ENCODE data around the gene LSP1.

LSP1 gene

DNA sequence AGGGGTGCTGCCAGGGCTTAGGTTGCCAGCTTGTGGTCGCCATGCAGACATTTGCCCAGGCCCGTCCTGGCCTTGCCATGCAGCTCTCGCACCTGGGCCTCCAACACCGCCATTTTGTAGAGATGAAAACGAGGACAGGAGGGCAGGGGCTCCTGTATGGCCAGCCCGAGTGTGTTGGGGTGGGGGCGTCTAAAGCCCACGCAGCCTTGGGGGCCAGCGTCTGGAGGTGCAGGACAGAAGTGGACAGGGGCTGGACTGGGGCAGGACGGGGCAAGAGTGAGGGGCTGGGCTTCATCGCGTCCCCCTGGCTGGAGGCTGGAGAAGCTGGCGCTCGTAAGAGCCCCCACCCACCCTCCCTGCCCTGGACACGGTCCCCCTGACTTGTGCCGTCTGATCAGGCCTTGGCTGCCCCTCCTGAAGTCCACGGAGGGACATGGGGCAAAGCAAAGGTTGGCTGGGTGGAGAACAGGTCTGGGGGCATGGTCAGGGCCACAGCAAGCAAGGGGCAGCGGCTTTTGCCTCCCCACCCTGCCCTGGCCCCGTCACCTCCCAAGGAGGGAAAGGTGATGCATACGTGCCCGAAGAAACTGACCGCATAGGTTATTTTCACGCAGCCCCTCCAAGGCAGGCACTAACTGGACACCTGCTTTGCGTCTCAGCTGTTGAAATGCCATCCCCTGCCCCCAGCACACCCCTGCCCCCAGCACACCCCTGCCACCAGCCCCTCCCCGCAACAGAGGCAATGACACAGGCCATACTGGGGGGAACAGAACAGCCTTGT, 67.4 kb downstream of the LSP1 start:
- no peak for DNase-seq

DNA sequence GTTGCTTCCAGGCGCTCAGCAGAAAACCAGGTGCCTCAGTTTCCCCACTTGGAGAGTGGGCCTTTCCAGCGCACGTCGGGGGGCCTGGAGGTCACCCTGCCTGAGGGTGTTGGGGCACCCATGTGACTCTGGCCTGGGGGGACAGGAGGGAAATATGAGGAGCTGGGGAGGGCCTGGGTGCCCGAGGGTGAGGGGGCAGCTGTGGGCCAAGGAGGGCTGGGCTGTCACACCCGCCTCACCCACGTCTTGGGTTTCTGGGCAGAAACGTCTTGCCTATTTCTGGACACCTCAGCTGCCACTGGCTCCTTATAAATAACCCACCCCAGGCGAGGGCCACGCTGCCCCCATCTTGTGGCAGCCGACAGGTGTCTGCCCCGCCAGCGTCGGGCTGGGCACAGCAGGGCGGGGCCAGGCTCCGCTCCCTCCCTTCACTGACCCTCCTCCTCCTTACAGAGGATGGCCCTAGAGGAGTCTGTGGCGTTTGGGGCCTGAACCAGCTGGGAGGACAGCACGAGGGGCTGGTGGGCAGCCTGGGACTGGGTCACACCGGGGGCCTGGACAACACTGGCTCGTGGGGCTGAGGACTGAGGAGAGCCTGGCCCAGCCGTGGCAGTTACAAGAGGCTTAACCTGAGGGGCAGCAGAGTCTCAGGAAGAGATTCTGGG, 68.2 kb downstream of the LSP1 start:
- no peak for DNase-seq

DNA sequence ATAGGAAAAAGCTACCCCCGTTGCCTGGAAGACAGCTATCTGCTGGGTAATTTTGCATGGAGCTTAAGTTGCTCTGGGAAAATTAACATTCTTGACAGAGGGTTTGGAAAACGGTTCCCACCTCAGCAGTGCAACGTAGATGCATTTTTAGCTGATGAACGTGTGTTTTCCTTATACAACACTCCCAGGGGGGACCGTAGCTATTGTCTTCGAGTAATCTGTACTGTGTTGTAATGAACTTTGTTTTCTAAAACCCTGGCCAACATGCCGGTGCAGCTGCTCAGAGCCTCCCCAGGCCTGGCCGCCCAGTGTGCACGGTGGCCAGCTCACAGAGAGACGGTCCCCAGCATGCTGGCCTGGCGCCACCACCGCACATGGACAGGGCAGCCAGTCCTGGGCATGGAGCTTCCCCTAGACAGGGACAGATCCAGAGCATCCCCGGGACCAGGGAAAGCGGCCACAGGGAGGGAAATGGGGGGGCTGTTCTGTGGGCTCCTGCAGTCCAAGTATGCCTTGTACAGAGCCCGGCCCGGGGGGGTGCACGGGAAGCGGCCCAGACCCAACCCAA, 68.8 kb downstream of the LSP1 start:
- no peak for DNase-seq

DNA sequence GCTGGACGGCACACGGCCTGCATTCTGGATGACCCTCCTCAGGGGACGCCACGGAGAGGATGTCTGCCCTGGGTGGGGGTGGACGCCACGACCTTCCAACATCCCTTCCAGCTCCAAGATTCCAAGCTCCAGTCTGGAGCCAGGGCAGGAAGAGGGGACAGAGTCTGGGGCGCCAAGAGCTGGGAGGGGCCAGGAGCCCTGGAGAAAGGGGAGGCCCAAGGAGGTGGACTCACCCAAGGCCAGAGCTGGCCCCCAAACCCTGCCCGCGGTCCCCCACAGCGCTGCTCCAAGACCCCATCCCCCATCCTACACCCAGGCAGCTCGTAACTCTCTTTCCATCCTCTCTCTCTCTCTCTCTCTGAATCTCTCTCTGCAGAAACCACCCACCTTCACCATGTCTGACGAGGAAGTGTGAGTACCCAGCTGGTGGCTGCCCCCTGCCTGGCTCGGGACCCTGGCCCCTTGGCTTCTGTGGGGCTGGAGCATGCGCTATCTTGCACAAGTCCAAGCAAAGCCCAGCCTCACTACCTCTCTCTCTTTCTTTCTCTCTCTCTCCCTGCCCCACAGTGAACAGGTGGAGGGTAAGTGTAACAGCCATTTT, 69.7 kb downstream of the LSP1 start:
- no peak for DNase-seq

DNA sequence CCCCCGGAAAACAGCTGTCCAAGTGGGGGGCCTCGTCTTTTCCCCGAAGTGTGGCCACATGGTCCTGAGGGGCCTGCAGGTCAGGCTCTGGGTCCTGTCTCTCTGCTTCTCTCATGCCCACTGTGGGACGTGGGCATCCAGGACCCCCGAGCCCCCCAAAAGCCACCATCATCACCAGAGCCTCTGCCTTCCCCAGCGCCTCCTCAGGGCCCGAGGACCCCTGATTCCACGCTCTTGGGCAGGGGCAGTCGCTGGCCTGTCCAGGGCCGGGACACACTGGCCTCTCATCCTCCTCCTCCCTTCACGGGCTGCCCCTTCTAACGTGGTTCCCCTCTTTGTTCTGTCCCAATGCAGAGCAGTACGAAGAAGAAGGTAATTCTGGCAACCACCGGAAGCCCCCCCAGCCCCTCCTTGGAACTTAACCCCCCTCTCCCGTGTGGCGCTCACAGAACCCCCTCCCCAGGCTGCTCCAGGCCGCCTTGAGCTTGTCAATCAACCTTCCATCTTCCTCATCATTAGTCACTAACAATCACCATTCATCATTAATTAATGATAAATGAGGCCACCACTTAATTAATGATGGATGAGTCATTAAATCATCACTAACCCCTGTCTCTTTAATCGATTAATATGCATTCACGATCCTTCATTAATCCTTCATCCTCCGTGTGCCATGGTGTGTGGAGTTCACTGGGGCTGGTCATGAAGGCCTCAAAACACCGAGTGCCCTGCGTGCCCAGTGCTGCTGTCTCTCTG, 70.5 kb downstream of the LSP1 start:
- no peak for DNase-seq

DNA sequence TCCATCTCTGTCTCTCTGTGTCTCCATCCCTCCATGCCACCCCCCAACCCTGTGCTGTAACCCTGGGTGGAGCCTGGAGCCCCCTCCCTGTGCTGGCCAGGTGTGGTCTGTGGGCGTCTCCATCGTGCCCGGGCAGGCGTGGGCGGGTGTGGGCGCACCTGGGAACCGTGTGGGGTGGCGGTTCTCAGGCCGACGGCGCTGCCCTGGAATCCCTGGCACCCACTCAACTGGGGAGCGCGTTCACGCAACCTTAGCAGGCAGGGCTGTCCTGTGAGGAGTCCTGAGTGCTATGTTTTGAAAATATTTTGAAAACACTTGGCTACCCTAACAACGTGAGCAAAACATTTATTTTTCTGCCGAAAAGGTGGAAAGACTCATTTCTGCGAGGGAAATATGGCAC, 71.3 kb downstream of the LSP1 start:
- no peak for DNase-seq

DNA sequence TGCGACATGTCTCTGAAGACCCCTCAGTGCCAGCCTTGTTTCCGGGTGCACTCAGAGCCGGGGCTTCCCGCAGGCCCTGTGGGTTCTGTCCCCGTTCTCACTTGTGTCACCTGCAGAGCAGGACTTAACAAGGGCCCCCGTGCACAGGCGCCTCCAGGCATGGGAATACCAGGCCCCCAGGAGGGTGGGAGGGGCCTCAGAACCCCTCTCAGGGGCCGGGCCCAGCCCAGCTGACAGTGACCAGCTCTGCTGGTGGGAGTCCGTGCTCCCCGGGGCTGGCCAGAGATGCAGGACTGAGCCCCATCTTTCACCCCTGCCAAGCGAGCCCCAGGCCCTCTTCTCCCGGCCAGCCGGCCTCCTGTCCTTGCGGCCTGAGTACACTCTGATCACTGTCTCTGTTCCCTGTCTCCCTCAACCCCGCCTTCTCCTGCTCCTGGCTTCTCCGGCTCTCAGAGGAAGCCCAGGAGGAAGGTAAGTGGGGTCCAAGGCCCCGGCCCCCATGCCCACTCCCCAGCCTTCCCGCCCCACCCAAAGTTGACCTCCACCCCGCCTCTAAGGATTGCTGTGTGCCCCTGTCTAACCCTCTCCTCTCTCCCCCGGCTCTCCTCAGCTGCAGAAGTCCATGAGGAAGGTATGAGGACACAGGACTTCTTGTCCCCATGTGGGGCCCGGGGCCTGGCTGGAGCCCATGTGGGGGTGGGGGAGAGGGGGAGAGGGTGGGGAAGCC, 71.9 kb downstream of the LSP1 start:
- DNase-seq: no peak

DNA sequence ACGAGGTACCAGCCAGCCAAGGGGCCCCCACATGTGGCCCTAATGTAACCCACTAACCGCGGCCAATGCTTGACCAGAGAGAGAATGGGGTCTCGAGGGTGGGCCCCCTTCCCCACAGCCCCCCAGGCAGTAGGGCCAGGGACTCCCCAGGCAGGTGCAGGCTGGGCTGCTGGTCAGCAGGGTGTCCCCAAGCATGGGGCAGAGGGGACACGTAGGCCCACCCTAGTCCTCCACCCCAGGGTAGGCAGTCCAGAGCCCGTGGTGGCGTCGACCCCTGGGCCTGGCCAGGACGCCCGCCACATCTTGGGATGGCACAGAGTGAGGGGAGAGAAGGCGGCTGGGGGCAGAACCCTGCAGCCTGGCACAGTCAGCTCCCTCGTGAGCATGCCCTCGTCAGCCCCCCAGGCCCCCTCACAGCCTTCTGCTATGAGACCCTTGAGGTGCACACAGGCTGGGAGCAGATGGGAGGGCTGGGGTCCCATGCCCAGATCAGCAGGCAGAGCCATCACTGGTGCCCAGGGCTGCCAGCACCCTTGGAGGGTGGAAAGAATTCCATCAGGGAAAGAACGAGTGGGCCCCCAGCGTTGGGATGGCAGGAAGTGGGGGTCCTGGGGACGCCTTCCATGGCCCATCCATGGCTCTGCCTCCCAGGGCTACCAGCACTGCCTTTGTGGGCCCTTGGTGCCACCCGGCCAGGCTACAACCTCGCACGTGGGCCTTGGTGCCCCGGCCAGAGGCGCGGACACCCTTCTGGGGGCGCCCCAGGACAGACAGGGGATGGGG, 72.7 kb downstream of the LSP1 start:
- no peak for DNase-seq

DNA sequence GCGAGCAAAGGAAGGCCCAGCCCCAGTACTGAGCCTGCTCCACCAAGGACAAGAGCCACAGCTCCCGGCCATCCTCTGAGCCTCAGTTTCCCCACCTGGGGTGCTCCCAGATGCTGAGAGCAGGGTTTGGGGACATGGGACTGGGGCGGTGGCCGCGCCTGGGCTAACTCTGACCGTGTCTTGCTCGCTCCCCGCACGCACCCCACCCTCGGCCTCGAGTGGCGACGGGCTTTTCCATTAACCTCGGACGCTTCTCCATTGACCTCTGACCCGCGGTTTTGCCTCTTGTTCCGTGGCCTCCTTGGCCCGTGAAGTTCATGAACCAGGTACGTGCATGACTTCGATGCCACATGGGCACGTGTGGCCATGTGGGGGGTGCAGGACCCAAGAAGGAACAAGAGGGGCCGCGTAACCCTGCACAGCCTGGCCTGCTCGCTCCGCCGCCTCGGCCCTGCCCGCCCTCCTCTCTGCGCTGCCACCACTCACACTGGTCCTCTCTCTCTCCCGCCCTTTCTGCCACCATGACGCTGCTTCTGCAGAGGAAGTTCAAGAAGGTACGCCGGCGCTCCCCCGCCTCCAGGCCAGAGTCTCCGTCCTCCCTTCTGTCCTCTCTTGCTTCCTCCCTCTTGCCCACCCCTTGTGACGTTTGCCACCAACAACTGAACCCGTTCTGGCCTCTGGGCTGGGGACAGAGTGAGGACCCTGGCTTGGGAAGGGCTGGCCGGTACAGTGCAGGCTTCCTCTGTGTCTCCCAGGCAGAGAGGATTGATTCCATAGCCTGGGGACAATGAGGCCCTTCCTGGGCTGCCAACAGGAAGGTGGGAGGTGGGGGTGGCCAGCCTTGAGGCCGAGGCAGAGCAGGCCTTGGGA, 73.5 kb downstream of the LSP1 start:
- DNase-seq: no peak

DNA sequence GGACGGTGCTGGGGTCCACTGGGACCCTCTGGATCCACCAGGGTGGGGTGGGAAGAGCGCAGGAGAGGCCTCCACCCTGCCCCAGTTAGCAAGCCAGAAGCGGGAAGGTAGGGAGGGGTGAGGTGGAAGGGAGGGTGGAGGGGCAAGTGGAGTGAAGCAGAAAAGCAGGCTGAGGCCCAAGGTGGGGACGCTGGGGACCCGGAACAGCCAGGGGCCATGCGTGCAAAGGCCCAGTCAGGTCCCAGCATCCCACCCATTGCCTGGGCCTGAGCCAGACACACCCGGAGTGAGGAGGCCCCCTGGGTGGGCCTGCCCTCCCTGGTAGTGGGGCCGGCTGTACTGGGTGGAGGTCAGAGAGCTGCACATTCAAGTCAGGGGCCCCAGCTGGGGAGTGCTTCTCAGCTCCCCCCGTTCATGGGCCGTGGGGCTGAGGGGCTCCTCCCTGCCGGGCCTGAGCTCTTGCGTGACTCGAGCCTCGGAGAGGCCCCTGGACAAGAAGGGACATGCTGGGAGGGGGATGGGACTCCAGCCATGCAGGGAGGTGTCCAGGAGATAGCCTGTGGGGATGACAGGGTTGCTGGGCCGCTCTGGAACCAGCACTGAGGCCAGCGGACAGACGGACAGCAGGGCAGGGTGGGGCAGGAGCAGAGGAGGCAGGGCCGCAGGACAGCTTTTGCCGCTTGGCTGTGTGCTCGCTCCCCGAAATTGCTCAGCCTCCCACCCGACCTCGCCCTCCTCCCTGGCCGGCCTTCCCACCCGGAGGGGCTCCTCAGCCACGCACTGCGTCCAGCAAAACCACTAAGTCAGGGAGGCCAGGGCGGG, 74.4 kb downstream of the LSP1 start:
- no peak for DNase-seq

DNA sequence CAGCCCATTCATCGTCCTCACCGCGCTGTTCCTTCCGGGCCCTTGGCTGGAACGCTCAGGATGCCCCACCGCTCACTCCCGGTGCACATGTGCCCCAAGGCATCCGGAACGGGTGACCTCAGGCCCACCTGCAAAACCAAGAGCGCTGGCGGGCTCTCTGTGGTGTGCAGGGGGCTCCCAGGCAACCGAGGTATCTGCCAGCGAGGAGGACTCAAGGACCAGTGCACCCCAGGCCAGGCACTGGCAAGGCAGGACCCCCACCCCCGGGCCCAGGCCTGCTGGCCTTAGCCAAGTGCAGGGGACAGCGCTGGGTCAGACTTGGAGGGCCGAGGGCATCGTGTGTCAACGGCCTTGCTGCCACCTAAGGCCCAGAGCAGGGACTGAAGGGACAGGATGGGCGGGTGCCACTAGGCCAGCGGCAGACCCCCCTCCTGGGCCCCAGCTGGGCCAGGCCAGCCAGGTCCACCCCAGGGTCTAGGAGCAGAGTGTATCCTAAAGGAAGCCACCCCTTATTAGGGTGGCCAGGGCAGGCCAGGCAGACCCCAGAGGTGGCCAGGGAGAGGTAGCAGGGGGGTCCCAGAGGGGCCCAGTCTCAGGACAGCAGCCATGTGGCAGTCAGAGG, 75.1 kb downstream of the LSP1 start:
- no peak for DNase-seq

DNA sequence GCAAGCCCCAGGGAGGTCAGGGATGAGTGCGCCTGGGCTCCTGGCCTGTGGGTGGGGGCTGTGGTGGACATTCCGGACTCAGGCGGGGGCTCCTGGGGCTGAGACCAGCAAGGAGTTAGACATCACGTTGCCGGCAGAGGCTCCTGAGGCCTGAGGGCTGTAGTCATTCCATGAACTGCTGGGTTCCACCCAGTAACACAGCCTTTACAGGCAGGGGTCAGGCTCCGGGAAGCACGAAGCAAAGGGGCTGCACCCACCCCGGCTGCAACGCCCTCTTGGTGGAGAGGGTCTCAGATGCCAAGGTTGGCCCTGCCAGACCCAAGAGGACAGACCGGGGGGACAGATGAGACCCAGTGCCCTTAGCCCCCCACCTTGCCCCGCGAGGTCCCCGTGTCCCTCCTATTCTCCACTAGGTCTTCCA, 75.6 kb downstream of the LSP1 start:
- DNase-seq: no peak

DNA sequence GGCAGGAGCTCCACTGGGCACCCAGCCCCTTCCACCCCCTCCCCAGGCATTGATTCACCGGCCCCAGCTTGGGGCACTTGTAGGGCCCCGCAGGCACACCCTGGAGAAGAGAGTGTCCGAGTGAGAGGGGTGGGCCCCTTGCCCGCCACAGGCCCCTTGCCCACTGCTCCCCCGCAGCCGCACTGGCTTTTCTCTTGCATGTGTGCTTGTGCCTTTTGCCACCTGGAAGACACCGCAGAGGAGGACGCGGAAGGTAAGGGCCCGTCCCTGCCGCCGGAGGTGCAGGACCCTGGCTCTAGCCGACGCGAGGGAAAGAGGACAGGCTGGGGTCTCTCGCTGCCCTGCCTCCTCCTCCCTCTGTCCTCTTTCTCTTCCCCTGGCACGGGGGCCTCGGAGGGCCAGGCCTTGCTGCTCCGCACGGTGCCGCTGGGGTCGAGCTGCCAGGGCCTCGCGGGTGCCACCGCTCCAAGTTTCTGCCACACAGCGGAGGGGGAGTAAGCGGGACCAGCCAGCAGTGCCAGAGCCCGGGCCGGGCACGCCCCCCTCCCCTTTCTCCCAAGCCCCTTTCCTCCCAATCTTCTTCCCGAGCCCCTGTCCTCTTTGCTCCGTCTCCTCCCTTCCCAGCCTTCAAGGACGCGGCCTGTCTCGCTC, 76.1 kb downstream of the LSP1 start:
- DNase-seq: no peak

DNA sequence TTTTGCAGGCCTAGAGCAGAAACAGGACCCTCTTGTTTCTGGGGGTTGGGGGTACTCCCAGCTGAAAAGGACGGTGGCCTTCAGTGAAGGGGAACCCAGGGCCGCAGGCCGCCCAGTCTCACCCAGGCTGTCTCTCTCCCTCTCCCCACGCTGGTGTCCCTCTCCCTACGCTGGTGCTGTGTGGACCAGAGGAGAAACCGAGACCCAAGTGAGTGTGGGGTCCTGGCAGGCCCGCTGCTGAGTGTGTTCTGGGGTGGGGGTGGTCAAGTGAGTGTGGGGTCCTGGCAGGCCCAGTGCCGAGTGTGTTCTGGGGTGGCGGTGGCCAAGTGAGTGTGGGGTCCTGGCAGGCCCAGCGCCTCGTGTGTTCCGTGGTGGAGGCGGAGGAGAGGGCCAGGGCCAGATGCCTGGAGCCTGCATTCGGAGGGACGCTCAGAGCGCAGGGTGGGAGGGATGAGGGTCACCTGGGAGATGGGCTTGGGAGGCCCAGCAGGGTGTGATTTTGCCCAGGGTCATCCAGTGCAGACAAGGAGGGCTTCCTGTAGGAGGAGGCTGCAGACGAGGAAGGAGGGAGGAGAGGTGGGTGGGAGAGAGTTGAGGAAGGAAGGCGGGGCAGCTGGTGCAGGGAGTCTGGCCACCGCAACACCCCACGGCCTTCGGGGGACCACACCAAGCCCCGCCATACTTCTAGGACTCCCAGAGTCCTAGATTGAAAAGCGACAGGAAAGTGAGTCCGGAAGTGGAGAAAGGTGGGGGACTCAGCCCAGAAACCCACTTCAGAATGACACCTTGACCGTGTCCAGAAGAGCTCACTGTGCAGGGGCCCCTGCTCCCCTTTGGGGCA, 77.0 kb downstream of the LSP1 start:
- DNase-seq: no peak

DNA sequence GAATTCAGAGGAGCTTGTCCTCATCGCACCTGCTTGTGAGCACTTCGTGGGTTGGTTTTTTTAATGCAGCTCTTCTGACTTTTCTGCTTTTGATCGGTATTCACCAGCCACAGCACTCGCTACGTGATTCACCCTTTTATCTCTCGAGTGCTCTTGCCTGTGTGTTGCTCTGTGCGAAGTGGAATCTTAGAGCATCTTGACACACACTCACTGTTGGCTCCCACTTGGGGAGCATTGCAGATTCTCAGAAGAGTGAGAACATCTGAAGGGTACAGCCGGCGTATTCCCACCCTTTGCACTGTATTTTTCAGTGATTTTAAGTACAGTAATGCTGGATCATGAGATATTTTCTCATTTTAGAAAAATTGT, 77.6 kb downstream of the LSP1 start:
- no peak for DNase-seq

DNA sequence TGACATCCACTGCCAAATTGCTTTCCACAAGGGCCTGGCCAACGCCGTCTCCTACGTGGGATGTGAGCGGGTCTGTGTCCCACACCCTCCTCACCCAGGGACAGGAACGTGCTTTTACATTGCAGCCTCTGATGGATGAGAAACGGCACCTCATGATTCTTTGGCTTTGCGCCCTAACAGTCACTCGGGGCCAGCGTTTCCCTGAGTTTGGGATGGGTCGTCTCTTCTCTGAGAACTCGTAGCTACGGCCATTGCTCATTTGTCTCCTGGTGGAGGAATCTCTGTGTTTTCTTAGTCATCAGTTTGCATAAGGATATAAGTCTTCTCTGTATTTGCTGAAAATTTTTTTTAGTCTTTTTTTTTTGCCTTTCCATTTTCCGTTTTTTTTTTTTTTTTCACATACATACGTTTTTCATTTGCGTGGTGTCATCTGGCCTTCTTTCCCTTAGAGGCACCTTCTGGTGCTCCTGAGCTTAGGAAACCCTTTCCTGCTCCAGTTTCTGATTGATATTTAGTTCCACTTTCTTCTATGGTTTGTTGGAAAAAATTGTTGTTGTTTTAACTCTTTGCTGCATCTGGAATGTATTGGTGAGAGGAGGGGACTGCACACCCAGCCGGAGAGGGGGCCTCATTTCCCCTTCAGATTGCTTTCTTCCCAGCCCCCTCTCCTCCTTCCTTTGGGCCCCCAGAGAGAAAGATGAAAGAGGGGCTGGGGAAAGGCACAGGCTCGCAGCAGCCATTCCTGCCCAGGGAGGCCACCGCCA, 78.6 kb downstream of the LSP1 start:
- no peak for DNase-seq

DNA sequence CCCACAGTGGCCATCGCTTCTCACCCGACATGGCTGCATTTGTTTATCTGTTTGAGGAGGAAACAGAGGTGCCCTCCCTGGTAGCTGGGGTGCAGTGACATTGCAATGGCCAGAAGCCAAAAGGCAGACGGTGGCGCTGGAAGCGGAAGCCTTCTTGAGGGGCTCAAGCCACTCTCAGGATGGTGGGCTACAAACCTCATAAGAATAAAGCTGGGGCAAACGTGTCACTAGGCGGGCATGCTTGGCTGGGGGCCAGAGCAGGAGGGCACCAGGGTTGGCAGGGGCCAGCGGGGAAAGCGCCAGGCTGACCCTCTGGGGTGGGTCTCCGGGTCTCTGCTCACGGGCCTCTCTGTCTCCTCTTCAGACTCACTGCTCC, 79.2 kb downstream of the LSP1 start:
- DNase-seq: no peak

Measured in NCI-H1417 treated with DMSO at 0.1 percent for 48 hours (cell line).